Liver (tissue), 9 donors: Measurements from ENCODE around the gene UGT1A10. TPM values are rescaled to one million over a fixed set of nuclear protein-coding genes. Genes with fewer than 3 reads are reported as not detected.
A peak's percentile ranks its signal among the peaks of the same experiment; 100 is the strongest.

Experiments used
- DNase-seq: peaks from one replicate; pipeline ENCODE4 v3.0.0-alpha.2; 2017; ENCODE audit warnings: low spot score
- H3K27ac ChIP-seq, 2 donors: one replicate each; pipeline ENCODE4 v1.7.0; 2013; ENCODE audit warnings: inconsistent platforms in 2 of 2, low read length in 2 of 2, control low read depth in 1 of 2, low read depth in 1 of 2, mild to moderate bottlenecking in 1 of 2
- H3K27me3 ChIP-seq, 4 donors: one replicate each; pipeline versions ENCODE4 v1.6.1 to v1.7.0; 2013; ENCODE audit warnings: low read length in 3 of 4, inconsistent platforms in 1 of 4, mild to moderate bottlenecking in 1 of 4, moderate library complexity in 1 of 4; ENCODE audit not compliant: control insufficient read depth in 4 of 4, insufficient read depth in 4 of 4
- H3K36me3 ChIP-seq, 4 donors: one replicate each; pipeline versions ENCODE4 v1.6.1 to v1.7.0; 2013; ENCODE audit warnings: low read length in 3 of 4, mild to moderate bottlenecking in 3 of 4, low read depth in 1 of 4, moderate library complexity in 1 of 4; ENCODE audit not compliant: control insufficient read depth in 4 of 4, insufficient read depth in 3 of 4
- H3K4me1 ChIP-seq, 4 donors: one replicate each; pipeline versions ENCODE4 v1.6.1 to v1.7.0; 2013; ENCODE audit warnings: low read length in 3 of 4, mild to moderate bottlenecking in 3 of 4, moderate library complexity in 1 of 4; ENCODE audit not compliant: control insufficient read depth in 4 of 4, insufficient read depth in 4 of 4
- H3K4me3 ChIP-seq, 3 donors: one replicate each; pipeline versions ENCODE4 v1.6.1 to v1.7.0; 2013; ENCODE audit warnings: low read length in 3 of 3, control low read depth in 1 of 3, low read depth in 1 of 3, mild to moderate bottlenecking in 1 of 3
- H3K9ac ChIP-seq, 2 donors: one replicate each; pipeline ENCODE4 v1.7.0; 2013; ENCODE audit warnings: low read length in 2 of 2, mild to moderate bottlenecking in 2 of 2, moderate library complexity in 2 of 2, control low read depth in 1 of 2, low read depth in 1 of 2
- H3K9me3 ChIP-seq, 4 donors: one replicate each; pipeline versions ENCODE4 v1.6.1 to v1.7.0; 2013; ENCODE audit warnings: low read length in 3 of 4; ENCODE audit not compliant: control insufficient read depth in 4 of 4
- CTCF ChIP-seq: fragments of 150-350 bp; IDR thresholded peaks from 2 replicates; pipeline ENCODE4 v1.5.1; 2017; ENCODE audit warnings: improper control_type of control experiment, low read depth, low read length; ENCODE audit not compliant: missing input control
- EGR1 ChIP-seq, 2 donors: IDR thresholded peaks; 2 replicates each; pipeline ENCODE4 v1.6.1; 2016 to 2018; ENCODE audit warnings: antibody characterized with exemption in 2 of 2, low read depth in 2 of 2
- FOXA1 ChIP-seq: IDR thresholded peaks from 2 replicates; pipeline ENCODE4 v1.6.1; 2016; ENCODE audit warnings: antibody characterized with exemption
- FOXA2 ChIP-seq: IDR thresholded peaks from 2 replicates; pipeline ENCODE4 v1.6.1; 2016; ENCODE audit warnings: antibody characterized with exemption
- GABPA ChIP-seq, 2 donors: IDR thresholded peaks in 1 of 2; conservative IDR thresholded peaks in 1 of 2; 2 replicates each; pipeline ENCODE4 v1.6.1; 2016; ENCODE audit warnings: antibody characterized with exemption in 2 of 2, mild to moderate bottlenecking in 1 of 2, moderate library complexity in 1 of 2
- HNF4A ChIP-seq, 2 donors: conservative IDR thresholded peaks; 2 replicates each; pipeline ENCODE4 v1.6.1; 2016; ENCODE audit warnings: antibody characterized with exemption in 2 of 2, mild to moderate bottlenecking in 2 of 2
- HNF4G ChIP-seq: IDR thresholded peaks from 2 replicates; pipeline ENCODE4 v1.6.1; 2016; ENCODE audit warnings: antibody characterized with exemption
- JUND ChIP-seq, 2 donors: IDR thresholded peaks; 2 replicates each; pipeline ENCODE4 v1.6.1; 2016; ENCODE audit warnings: antibody characterized with exemption in 2 of 2
- MAX ChIP-seq: IDR thresholded peaks from 2 replicates; pipeline ENCODE4 v1.6.1; 2016; ENCODE audit warnings: antibody characterized with exemption
- NR2F2 ChIP-seq: IDR thresholded peaks from 2 replicates; pipeline ENCODE4 v1.6.1; 2016; ENCODE audit warnings: antibody characterized with exemption
- RAD21 ChIP-seq, 2 donors: IDR thresholded peaks; 2 replicates each; pipeline ENCODE4 v1.6.1; 2016; ENCODE audit warnings: antibody characterized with exemption in 2 of 2, mild to moderate bottlenecking in 2 of 2
- REST ChIP-seq: IDR thresholded peaks from 2 replicates; pipeline ENCODE4 v1.6.1; 2016; ENCODE audit warnings: antibody characterized with exemption, mild to moderate bottlenecking
- RXRA ChIP-seq, 2 donors: IDR thresholded peaks; 2 replicates each; pipeline ENCODE4 v1.6.1; 2017 to 2018; ENCODE audit warnings: antibody characterized with exemption in 2 of 2, mild to moderate bottlenecking in 1 of 2
- SP1 ChIP-seq: IDR thresholded peaks from 2 replicates; pipeline ENCODE4 v1.6.1; 2018; ENCODE audit warnings: antibody characterized with exemption, mild to moderate bottlenecking
- TAF1 ChIP-seq: conservative IDR thresholded peaks from 2 replicates; pipeline ENCODE4 v1.6.1; 2016; ENCODE audit warnings: antibody characterized with exemption, mild to moderate bottlenecking
- YY1 ChIP-seq: IDR thresholded peaks from 2 replicates; pipeline ENCODE4 v1.6.1; 2016; ENCODE audit warnings: antibody characterized with exemption, mild to moderate bottlenecking
- WGBS: extraction: QIAGEN DNeasy Blood & Tissue Kit; methylation state at CpG from one replicate; pipeline ENCODE4 v1.1.7; 2013; 5-methylcytosine and 5-hydroxymethylcytosine counted together
- polyA plus RNA-seq, 2 donors: library from polyadenylated mRNA; stranded (reverse) in 1 of 2; unstranded in 1 of 2; fragments of 200-250 nt in 1 of 2; fragments of >200 nt in 1 of 2; fragmentation: Nextera tagmentation in 1 of 2; extraction: Ambion mirVana in 1 of 2; gene quantifications; one replicate each; pipeline versions ENCODE4 v1.2.1 to v1.2.3, GENCODE V29; 2013 to 2015
- total RNA-seq, 2 donors: library from RNA; depleted of rRNA; stranded (reverse); fragments of >200 nt; gene quantifications; one replicate each; pipeline ENCODE4 v1.2.3, GENCODE V29; 2014
- TF ChIP-seq, protein P1 (sequence below): IDR thresholded peaks from 2 replicates; pipeline ENCODE4 v1.6.1; 2016; ENCODE audit warnings: antibody characterized with exemption
- TF ChIP-seq, protein P2 (sequence below): IDR thresholded peaks from 2 replicates; pipeline ENCODE4 v1.6.1; 2016; ENCODE audit warnings: antibody characterized with exemption
- donor health status: healthy.
- donor health status: healthy.
- donor health status: healthy.
- donor health status: healthy.
- donor health status: healthy.

UGT1A10 gene
- total and polyA plus RNA-seq, 4 donors: 0.08 TPM; not detected in 2

GRCh38 chr2:233821709-233822100, 185.5 kb downstream of the UGT1A10 start:
- 88% methylated on average over 8 of the region's 8 CpGs for WGBS
- TF ChIP-seq TAF1: no peak
- TF ChIP-seq GABPA (IDR thresholded peaks at IDR 0.05 in 1 of 2, conservative IDR thresholded peaks at IDR 0.05 in 1 of 2): no peak
- TF ChIP-seq SP1: no peak
- TF ChIP-seq FOXA2: no peak
- TF ChIP-seq NR2F2: no peak
- no peak for TF ChIP-seq JUND (IDR thresholded peaks at IDR 0.05)
- no peak for TF ChIP-seq RXRA (IDR thresholded peaks at IDR 0.05)
- no peak for TF ChIP-seq RAD21 (IDR thresholded peaks at IDR 0.05)
- TF ChIP-seq, protein P1, sequence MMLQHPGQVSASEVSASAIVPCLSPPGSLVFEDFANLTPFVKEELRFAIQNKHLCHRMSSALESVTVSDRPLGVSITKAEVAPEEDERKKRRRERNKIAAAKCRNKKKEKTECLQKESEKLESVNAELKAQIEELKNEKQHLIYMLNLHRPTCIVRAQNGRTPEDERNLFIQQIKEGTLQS: no peak
- TF ChIP-seq EGR1 (IDR thresholded peaks at IDR 0.05; ENCODE audit: low read depth in 2 of 2): no peak
- TF ChIP-seq YY1: no peak
- TF ChIP-seq, protein P2, sequence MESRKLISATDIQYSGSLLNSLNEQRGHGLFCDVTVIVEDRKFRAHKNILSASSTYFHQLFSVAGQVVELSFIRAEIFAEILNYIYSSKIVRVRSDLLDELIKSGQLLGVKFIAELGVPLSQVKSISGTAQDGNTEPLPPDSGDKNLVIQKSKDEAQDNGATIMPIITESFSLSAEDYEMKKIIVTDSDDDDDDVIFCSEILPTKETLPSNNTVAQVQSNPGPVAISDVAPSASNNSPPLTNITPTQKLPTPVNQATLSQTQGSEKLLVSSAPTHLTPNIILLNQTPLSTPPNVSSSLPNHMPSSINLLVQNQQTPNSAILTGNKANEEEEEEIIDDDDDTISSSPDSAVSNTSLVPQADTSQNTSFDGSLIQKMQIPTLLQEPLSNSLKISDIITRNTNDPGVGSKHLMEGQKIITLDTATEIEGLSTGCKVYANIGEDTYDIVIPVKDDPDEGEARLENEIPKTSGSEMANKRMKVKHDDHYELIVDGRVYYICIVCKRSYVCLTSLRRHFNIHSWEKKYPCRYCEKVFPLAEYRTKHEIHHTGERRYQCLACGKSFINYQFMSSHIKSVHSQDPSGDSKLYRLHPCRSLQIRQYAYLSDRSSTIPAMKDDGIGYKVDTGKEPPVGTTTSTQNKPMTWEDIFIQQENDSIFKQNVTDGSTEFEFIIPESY: no peak
- TF ChIP-seq FOXA1: no peak
- TF ChIP-seq CTCF: no peak
- no peak for TF ChIP-seq HNF4G
- no peak for TF ChIP-seq MAX
- TF ChIP-seq REST: no peak
- TF ChIP-seq HNF4A (conservative IDR thresholded peaks at IDR 0.05): no peak
- Histone ChIP-seq H3K9ac (no peak overlapping the region), H3K4me3 (no peak overlapping the region), H3K27ac (peak overlapping the region; percentile 87 to 88), H3K27me3 (no peaks in the 10 kb centered on the region), H3K9me3 (no peaks in the 10 kb centered on the region), H3K36me3 (no peaks in the 10 kb centered on the region), H3K4me1 (peaks cover 6 to 38% (median 24%) of the 10 kb centered on the region in 4 donors)
- no peak for DNase-seq
